Right renal pelvis (tissue), 4 donors: ENCODE measurements around the gene MAP4K4. TPM values are rescaled to one million over a fixed set of nuclear protein-coding genes. Genes with fewer than 3 reads are reported as not detected.

Experiments
- DNase-seq, 4 donors: peaks; one replicate each; pipeline ENCODE4 v3.0.0-alpha.2; 2013; ENCODE audit warnings: low read depth in 4 of 4, low spot score in 3 of 4, missing footprints in 1 of 4
- polyA plus RNA-seq, 4 donors: library from polyadenylated mRNA; unstranded; fragments of 120-200 nt; gene quantifications; one replicate each; pipeline ENCODE4 v1.2.1, GENCODE V29; 2013; ENCODE audit not compliant: insufficient read length in 4 of 4

The MAP4K4 gene
- polyA plus RNA-seq, 4 donors = 67.5 to 82.6 (median 78.0) TPM

DNA sequence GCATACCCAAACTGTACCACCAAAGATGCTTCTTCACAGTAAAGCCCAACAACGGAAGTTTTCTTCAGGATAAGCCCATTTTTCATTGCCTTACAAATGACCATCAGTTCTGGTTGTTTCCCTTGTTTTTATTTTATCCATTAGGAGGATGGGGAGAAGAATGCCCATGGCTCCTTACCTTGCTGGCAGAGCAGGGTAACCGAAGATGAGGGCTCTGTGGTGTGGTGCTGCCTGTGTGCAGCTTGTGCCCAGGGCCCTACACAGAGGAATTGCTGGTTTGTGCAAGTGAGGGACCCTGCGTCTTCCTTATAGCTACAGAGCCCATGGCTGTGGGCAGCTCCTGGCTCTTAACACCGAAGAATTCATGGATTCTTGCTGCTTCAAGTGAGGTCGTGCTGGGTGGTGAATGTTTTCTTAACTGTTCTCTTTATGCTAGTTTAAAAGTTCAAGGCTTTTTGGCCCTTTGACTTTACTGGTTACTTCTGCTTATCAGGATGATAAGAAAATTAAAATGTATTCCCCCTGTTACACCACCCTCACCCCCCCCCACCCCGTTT, 110.6 kb downstream of the MAP4K4 start:
- no peak for DNase-seq

DNA sequence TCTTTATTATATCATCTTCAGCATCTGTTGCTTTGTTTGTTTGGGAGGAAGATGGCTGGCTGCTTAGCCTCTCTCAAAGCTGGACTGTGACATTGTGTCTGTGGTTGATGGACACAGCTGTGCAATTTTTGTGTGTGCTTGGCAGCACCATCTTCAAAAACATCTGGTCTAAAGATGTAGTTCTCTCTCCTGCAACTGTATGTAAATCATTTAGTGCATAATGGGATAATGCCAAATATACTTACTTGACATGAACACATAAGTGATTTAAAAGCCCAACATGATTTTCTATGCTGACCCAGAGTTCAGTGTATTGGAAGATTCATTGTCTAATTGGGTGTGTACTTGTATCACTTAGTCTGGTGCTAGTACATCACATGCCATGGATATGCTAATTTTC, 112.2 kb downstream of the MAP4K4 start:
- no peak for DNase-seq

DNA sequence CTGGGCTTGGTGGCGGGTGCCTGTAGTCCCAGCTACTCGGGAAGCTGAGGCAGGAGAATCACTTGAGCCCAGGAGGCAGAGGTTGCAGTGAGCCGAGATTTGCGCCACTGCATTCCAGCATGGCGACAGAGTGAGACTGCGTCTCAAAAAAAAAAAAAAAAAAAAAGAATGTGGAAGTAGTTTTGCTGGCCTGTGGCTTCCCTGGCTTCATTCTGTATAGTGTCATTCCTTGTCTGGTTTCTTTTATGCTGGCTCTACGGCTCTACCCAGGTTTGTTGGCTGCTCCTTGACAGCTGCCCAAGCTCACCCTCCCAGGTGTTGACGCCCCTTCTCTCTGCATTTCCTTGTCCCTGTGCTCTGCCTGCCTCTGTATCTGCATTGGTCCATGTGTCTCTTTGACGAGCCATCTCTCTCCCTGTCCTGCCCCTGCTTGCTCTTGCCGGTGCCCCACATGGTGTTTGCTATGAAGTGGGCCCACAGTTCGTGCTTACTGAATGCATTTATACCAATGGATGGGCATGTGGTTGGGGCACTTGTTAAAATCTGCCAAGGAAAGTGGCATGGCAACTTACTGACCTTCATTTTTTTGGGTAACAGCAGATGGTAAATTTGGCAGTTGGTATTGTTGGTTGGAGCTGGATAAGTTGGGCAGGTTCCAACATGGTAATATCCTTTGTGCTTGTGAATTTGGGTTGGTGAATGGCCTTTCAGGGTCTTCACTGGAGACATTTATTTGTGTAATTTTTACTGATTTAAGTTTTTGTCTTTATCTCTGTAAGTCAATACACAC, 113.9 kb downstream of the MAP4K4 start:
- DNase-seq = no peak

GRCh38 chr2:101812226-101812625, 114.7 kb downstream of the MAP4K4 start:
- no peak for DNase-seq

- no peak for DNase-seq
Measured at GRCh38 chr2:101814752-101815151, 117.2 kb downstream of the MAP4K4 start.

DNA sequence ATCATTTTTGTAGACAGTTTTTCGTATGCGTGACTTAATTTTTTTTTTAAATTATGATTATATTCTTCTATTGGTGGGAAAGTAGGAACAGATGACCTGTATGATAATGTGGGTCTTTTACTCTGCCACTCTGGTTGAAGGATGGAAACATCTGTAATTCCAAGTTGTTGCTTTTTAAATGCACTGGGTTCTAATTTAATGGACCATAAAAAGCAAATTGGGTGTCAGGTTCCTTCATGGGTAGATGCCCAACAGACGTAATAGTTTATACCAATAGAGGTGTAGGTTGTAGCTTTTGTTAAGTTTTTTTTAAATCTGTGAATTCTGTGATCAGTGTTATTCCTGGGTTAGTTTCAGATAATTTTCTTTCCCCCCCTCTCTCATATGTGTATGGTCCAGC, 117.6 kb downstream of the MAP4K4 start:
- DNase-seq = no peak

GRCh38 chr2:101815739-101816391, 118.4 kb downstream of the MAP4K4 start:
- DNase-seq = no peak

GRCh38 chr2:101816598-101816997, 119.1 kb downstream of the MAP4K4 start:
- no peak for DNase-seq

GRCh38 chr2:101817481-101817880, 120.0 kb downstream of the MAP4K4 start:
- no peak for DNase-seq

DNA sequence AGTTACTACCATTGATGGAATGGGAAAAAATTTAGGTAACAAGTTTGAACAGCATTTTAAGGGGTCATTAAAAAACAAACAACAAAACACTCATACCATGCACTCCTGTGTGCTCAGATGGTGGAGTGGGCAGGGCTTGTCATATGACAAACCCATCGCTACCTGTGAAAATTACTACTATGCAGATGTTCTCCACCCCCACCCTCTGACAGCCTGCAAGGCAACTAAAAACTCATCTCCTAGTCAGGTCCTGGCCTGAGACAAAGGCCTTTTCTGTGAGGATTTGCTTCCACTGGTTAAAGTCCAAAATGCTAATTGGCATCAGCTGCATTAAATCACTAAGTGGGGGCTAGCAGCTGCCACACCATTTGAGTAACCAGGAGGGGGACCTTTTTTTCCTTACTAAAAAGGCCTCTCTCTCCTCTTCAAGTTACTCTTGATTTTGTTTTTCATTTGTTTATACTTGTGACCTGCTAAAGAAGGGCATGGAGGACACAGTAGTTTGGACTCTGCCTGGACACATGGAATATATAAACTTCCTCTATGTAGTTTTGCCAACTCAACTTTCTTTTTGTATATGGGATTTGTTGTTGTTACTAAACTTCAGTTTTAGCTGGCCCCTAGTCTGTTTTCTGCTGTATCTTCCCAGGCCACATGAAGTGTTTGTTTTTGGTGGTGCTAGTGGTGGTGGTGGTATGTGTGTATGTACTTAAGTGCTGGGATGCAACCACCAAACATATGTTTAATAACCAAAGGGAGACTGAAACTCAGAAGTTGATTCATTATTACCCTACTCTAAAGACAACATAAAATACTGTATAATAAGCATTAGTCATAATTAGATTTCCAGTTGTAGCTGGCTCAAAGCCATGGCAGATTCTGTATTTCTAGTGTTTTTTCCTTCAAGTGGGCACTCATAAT, 121.3 kb downstream of the MAP4K4 start:
- DNase-seq = no peak

GRCh38 chr2:101820519-101820918, 123.0 kb downstream of the MAP4K4 start:
- no peak for DNase-seq

- DNase-seq = no peak
Measured at GRCh38 chr2:101821059-101821805, 123.7 kb downstream of the MAP4K4 start.

DNA sequence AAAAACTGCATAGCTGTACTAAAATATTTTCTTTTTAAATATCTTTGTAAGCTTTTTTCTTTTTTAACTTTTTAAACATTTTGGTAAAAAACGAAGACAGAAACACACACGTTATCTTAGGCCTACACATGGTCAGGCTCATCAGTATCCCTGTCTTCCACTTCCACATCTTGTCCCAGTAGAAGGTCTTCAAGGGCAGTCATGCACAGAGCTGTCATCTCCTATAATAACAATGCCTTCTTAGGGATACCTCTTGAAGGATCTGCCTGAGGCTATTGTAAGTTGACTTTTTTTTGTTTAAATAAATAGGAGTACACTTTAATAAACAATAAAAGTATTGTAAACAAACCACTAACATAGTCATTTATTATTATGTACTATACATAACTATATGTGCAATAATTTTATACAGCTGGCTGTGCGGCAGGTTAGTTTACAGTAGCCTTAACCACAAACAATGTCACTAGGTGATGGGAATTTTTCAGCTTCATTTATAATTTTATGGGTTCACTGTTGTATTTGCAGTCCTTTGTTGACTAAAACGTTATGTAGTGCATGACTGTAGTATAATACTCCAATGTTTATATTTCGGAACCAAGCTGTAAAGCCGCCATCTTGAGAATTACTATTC, 124.4 kb downstream of the MAP4K4 start:
- DNase-seq = no peak

- no peak for DNase-seq
Measured at GRCh38 chr2:101823347-101823791, 125.9 kb downstream of the MAP4K4 start.

DNA sequence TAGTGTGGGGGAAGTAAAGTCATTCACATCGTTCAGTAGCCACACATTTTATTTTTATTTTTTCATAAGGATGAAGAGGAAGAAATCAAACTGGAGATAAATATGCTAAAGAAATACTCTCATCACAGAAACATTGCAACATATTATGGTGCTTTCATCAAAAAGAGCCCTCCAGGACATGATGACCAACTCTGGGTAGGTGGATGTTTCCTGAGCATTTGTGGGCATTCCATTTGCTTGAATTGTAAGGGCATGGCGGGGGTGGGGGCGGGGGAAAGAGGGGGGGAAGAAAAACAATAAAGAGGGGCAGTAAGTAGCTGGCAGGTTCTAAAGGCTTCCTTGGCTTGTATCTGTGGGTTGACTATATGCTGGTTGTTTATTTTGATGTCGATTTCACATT, 126.4 kb downstream of the MAP4K4 start:
- DNase-seq = no peak

DNA sequence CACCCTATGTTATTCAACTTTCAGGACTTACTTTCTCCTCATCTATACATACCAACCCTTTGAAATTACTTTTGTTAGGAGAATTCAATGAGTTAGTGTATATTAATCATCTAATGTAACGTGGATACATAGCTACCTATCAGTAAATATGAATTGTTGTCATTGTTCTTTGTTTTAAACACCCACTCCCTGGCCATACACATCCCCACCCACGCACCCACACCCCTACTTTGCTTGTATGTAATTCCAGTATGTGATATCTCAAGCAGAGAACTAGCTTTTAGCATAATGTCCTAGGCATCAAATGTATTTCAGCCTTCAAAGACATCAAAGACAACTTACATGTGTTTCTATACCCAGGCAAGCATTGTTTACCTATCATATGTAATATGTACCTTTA, 129.2 kb downstream of the MAP4K4 start:
- no peak for DNase-seq

- no peak for DNase-seq
Measured at GRCh38 chr2:101827246-101827645, 129.7 kb downstream of the MAP4K4 start.

- no peak for DNase-seq
Measured at GRCh38 chr2:101828257-101828656, 130.8 kb downstream of the MAP4K4 start.

DNA sequence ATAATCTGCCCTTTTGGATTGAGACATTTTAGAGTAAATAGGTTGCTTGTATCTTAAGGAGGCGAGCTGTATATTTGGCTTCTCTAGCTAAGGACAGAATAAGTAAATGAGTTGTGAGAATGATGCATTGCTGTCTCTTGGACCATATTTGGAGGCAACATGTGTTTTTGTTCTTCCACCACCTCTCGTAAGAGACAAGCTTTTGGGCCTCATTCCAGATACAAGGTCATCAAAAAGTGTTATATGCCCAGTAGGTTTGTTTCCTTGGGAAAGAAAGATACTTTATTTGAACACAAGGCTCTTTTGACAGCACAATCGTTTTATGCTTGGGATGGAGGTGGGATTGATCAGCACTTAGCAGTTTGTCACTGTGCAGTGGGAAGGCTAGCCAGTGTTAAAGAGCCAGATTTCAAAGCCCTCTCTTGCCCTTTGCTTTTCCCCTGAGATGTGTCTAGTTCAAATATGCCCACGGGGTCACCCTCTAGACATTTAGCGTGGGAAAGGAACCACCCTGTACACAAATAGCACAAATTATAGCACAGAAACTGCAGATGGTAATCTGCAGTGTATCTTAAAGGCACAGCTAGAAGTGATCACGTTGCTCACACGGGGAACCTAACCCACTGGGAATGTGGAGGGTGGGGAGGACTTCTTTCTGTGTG, 131.3 kb downstream of the MAP4K4 start:
- no peak for DNase-seq
